NK-92 (cell line): Measurements from ENCODE around the gene RAB3A.
A peak's percentile ranks its signal among the peaks of the same experiment; 100 is the strongest.

ENCODE experiments used
- DNase-seq: peaks from one replicate; lab custom pipeline; 2025; ENCODE audit not compliant: unreplicated experiment; lab: John Stamatoyannopoulos, UW

Gene RAB3A

GRCh38 chr19:18202397-18202777, 1.5 kb downstream of the RAB3A start:
- DNase-seq: no peak

GRCh38 chr19:18198374-18198773, 5.5 kb downstream of the RAB3A start:
- DNase-seq: no peak

GRCh38 chr19:18197941-18198340, 5.9 kb downstream of the RAB3A start:
- no peak for DNase-seq

GRCh38 chr19:18197306-18197705, 6.5 kb downstream of the RAB3A start:
- DNase-seq: no peak

GRCh38 chr19:18196511-18196845, 7.4 kb downstream of the RAB3A start:
- DNase-seq: no peak

GRCh38 chr19:18194554-18195238, 9.1 kb downstream of the RAB3A start:
- DNase-seq: no peak

GRCh38 chr19:18194181-18194530, 9.7 kb downstream of the RAB3A start:
- no peak for DNase-seq

- DNase-seq: no peak
These were observed 10.3 kb downstream of the RAB3A start for GRCh38 chr19:18193388-18194180.

- peak; percentile 100 for DNase-seq
These were observed 11.0 kb downstream of the RAB3A start, which contains the start of gene MPV17L2 for GRCh38 chr19:18192673-18193387. Gene MPV17L2, plus strand, starts transcription at chr19:18193218. Its CDS starts 64 bp downstream, at chr19:18193282.

- DNase-seq: no peak
These were observed 12.2 kb downstream of the RAB3A start for GRCh38 chr19:18191640-18192062.

GRCh38 chr19:18190278-18190677, 13.6 kb downstream of the RAB3A start:
- no peak for DNase-seq

- DNase-seq: no peak
These were observed 18.3 kb downstream of the RAB3A start for GRCh38 chr19:18185538-18185937.

- no peak for DNase-seq
These were observed 20.3 kb downstream of the RAB3A start for GRCh38 chr19:18183529-18183928.

GRCh38 chr19:18179957-18180356, 23.9 kb downstream of the RAB3A start:
- no peak for DNase-seq

- DNase-seq: no peak
These were observed 27.2 kb downstream of the RAB3A start for GRCh38 chr19:18176367-18177310.

GRCh38 chr19:18174983-18175382, 28.9 kb downstream of the RAB3A start:
- no peak for DNase-seq

- no peak for DNase-seq
These were observed 30.1 kb downstream of the RAB3A start, which contains the start of gene IFI30 for GRCh38 chr19:18173572-18174288. Gene IFI30, plus strand, starts transcription at chr19:18173813. Its CDS starts 29 bp downstream, at chr19:18173842.

- no peak for DNase-seq
These were observed 30.7 kb downstream of the RAB3A start for GRCh38 chr19:18173054-18173571.

GRCh38 chr19:18172331-18173053, 31.4 kb downstream of the RAB3A start:
- DNase-seq: no peak
